HG02588 (cell line): ENCODE data around the gene PRSS23.
"Not testable (repeated sequence)": the region's sequence is repeated elsewhere in the genome, so short reads cannot be mapped to it uniquely, and the experiment has no call there.

ENCODE experiments used
- ATAC-seq: cut with Tn5 transposase; IDR thresholded peaks from one replicate; pipeline ENCODE4 v1.9.1; 2021; ENCODE audit warnings: mild to moderate bottlenecking, moderate library complexity; ENCODE audit not compliant: unreplicated experiment

The PRSS23 gene, protein sequence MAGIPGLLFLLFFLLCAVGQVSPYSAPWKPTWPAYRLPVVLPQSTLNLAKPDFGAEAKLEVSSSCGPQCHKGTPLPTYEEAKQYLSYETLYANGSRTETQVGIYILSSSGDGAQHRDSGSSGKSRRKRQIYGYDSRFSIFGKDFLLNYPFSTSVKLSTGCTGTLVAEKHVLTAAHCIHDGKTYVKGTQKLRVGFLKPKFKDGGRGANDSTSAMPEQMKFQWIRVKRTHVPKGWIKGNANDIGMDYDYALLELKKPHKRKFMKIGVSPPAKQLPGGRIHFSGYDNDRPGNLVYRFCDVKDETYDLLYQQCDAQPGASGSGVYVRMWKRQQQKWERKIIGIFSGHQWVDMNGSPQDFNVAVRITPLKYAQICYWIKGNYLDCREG

DNA sequence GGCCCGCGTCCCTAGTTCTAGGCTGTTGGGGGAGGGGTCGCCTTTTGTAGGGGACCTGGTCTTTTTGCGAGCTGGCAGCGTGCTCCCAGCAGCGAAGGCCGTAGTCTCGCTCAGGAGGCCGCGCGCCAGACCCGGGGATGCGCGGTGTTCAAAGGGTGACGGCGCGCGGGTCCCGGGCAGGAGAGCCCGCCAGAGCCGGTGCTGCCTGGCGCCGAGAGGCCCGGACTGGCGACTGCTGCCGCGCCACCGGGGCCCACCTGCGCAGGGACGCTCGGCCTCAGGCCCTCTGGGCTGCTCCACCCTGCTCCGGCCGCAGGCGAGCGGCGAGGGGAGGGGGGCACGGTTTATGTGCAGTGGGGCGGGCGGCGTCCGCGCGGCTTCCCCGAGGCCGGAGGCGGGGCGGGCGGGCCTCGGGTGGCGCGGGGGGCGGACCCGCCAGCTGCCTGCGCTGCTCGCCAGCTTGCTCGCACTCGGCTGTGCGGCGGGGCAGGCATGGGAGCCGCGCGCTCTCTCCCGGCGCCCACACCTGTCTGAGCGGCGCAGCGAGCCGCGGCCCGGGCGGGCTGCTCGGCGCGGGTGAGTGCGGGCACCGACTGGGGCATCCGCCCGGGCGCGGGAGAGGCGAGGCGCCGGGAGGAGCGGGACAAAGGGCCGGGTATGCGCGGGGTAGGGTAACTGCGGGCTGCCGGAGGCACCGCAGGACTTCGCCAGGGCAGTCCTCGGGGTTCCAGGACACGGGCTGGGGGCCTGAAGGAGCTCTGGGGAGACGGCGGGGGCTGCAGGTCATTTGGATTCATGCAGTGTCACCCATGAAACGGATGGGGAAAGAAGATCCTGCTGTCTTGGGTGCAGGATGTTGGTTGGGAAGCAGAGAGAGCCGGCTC is at the start of gene PRSS23:
Gene PRSS23, plus strand, starts transcription at position 467 of the 884 bp plus-strand sequence. CDS start 7,102 bp downstream, outside the sequence.
- ATAC-seq: peak; percentile 54

DNA sequence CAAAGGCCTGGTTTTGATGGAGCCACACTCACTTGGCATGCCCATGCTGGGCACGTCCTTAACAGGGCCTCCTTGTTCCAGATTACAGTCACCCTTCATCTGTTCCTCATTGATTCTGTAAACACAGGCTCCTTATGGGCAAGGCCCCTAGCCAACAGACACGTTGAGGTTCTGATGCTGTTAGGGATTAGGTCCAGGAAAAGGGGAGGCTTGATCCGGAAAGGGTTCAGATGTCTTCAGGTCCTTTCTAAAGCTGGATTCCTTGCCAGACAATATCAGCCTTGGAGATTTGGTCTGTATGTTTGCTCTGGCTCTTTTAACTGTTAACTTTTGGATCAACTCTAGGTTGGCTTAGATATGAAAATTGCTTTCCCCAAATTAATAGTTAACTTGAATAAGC is 46.9 kb upstream of the PRSS23 start:
- ATAC-seq: no peak

DNA sequence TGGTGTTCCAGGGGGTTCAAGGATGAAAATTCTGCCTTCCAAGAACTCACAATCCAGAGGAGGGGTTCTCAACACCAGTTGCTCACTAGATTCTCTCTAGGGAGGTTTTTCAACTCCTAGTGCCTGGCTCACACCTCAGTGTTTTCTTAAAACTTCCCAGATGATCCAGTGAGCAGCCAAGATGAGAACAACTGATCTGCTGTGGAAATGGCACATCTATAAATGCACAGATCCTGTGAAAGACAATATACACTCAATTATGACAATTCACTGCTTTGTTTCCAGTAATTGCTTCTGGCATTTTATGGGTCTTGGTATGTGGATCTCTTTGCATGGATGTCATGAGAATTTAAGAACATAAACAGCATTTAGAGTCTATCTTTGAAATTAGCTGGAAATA is 45.2 kb upstream of the PRSS23 start:
- no peak for ATAC-seq

DNA sequence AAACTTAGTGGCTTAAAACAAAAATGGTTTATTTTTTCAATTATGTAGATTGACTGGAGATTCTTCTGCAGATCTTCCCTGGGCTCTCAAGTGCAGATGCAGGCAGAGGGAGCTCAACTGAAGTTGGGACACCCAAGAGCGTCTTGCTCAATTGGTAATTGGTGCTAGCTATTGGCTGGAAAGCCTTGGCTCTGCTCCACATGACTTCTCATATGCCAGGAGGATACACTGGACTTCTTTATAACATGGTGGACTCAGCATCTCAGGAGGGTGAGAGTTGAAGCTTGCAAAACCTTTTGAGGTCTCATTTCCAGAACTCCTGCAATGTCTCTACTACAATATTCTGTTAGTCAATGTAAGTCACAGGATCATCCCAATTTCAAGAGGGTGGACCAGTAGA is 42.2 kb upstream of the PRSS23 start:
- ATAC-seq: no peak

DNA sequence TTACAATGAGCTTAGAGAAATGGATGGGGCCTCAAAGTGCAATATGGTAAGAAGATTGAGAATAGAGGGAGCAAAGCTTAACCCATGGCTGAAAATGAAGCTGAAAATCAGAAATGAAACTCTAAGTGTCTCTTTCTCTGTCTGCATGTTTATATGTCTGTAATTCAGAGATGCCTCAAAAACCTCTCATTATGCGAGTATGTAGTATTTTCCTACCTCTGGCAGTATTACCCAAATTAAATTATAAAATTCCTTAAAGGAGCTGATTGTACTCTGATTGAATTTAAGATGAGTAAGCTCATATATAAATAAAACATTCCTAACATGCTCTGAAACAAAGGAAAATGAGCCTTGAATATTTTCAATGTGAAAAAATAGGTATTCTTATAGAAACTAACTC is 39.8 kb upstream of the PRSS23 start:
- no peak for ATAC-seq

DNA sequence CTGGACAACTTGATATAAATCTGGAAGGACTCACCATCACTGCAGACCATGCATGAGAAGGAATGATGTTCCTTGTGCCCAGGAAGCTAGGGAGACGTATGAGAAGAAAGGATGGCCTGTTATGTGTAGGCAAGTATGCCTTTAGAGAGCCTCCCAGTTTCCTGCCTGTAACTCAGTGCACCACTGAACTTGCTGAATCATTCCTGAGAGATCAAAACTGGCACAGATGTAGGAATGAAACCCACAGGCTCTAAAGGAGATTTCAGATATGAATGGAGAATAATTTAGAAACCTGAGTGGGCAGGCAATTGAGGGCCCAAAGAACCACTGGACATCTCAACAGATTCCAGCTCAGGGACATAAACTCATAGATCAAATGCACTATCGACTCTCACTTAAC is 38.4 kb upstream of the PRSS23 start:
- ATAC-seq: no peak

DNA sequence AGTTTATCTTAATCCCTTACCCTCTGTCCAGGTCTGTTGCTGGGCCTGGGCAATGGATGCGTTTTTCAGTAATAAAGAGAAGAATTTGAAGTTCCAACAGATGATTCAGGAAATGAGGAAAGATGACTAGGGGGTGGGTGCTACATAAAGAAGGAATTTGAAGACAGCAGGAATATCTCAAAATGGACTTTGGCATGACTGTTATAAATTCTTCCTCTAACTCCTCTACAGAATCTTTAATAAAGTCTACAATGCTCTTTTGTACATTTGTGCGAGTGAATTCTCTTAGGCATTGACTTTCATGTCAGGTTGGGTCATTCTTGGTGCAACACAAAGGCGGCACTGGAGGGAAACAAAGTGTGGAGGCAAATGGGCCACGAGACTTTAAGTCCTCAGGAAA is 35.1 kb upstream of the PRSS23 start:
- ATAC-seq: no peak

DNA sequence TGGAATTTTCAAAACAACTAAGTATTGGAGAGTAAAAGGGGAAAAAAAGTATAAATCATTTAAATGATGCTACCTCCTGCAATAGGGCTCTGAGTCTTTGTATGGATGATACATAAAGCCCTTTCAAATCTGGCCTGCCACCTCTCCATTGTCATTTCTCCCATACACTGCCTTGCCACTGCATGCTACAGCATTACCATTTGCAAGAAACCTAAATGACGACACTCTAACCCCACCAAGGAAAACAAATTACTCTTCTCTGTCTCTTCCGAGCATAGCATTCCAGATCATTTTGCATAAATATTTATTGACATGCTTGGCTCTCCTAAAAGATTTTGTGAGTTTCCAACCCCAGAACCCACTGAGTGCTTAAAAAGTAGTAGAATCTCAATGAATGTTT is 34.5 kb upstream of the PRSS23 start:
- ATAC-seq: no peak

DNA sequence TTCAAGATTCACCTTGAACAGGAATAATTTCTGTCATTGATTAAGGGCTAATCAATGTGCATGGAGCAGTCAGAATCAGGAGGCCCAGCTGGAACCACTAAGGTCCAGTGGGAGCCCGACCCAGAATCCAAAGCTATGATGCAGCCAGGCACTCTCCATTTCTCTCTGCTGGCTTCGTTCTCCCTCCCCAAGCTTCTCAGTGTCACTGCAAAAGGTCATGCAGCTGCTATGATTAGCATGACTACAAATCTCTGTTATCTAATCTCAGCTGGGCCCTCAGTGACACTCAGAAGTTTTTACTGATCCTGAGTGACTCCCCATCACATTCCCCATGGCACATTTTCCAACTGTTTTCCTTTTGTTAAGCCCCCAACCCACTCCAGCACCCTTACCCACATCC is 31.1 kb upstream of the PRSS23 start:
- no peak for ATAC-seq

DNA sequence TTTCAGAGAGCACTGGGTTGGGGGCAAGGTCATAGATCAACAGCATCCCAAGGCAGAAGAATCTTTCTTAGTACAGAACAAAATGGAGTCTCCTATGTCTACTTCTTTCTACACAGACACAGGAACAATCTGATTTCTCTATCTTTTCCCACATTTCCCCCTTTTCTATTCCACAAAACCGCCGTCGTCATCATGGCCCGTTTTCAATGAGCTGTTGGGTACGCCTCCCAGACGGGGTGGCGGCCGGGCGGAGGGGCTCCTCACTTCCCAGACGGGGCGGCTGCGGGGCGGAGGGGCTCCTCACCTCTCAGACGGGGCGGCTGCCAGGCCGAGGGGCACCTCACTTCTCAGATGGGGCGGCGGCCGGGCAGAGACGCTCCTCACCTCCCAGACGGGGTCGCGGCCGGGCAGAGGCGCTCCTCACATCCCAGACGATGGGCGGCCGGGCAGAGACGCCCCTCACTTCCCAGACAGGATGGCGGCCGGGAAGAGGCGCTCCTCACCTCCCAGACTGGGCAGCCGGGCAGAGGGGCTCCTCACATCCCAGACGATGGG is 29.8 kb upstream of the PRSS23 start:
- ATAC-seq: not testable (repeated sequence)

DNA sequence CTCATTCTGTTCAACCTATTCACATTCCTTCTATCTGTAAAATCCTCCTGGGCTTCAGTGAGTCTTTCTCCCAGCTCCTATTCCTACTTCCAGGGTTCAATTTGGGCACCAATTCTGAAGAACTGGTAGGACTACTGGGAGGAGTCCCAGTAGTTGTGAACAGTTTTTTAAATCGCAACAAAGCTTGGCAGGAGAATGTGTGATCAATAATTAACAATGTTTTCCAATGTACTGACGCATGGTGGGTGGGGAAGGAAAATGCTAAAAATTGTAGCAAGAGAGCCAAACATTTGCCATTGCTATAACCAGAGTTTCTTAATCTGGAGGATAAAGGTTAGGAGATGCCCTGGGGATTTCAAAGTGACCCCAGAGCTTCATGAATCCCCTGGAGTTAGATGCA is 27.3 kb upstream of the PRSS23 start:
- ATAC-seq: no peak

DNA sequence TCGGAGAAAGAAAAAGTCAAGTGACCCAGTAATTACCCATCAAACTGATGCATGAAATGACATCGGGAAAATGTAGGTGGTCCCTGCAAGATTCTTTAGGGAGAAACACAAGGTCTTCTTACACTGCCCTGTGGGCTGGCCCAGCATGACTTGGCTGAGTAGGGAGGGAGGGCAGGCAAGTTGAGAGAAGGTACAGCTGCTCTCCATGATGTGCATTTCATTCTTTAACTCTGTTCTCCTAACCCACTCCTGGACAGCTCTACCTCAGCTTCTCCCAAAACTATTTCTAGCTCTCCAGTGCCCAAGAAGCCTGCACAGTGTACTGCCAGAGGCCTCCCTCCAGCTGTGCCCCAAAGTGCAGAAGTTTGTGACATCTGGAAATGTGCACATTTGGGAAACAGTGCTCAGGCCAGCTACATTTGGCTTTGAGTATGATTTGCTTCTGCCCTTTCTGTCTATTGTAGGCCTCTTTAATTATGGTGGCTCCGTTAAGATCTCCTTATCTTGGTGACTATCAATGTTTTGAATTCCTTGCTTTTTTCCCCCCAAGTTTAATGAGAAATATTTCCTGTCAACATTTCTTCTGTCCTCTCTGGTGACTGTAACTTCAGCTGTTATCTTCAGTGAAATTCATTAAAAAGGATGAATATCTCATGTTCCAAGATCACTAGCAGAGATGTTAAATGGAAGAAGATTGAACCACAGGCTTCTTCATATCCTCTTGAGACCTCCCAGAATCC is 26.7 kb upstream of the PRSS23 start:
- ATAC-seq: no peak

DNA sequence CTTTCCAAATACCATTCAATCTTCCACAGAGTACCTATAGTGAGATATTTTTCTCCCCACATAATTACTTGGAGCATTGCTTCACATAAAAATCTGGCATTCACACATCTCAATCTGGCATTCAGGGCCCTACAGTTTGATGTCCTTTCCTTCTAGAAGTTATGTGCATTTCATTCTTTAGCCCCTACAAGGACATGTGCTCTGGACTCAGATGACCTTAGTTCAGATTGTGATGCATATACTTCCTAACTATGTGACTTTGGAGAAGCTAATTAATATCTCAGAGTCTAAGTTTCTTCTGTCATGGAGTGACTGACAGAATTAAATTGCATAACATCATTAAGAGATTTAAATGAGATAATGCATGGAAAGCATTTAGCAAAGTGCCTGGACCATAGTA is 25.9 kb upstream of the PRSS23 start:
- ATAC-seq: no peak

DNA sequence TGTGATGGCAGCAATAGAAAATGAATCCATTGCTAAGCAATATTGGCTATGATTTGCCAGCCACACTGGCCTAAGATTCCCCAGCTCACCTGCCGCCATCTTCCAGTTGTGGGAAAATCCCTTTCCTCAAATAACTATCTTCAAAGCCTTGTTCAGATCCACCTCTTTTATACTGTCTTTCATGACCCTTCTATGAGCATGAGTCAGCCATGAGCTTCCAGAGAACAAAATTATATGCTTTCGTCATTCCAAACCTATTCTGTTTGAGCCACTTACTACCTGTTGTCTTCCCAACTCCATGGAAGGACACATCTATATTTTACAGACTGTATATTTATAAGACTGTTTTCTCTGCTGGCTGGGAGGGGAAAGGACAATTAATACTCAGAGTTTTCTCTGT is 25.0 kb upstream of the PRSS23 start:
- no peak for ATAC-seq

DNA sequence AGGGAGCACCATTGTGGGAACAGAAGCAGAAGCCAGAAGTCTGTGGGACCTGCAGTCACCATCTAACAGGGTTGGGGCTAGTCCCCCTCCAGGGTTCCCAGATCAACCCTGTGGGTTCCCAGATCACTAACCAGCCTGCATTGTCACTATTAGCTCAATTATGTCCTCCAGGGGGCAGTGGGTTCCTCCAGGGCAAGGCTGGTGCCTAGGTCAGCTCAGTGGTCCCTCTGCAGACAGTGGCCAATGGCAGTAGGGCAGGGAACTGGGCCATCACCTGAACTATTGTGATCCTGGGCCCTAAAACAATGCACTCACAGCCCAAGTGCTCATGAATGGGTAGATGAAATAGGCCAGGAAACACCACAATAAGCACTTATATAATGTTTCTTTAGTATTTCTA is 18.8 kb upstream of the PRSS23 start:
- no peak for ATAC-seq

DNA sequence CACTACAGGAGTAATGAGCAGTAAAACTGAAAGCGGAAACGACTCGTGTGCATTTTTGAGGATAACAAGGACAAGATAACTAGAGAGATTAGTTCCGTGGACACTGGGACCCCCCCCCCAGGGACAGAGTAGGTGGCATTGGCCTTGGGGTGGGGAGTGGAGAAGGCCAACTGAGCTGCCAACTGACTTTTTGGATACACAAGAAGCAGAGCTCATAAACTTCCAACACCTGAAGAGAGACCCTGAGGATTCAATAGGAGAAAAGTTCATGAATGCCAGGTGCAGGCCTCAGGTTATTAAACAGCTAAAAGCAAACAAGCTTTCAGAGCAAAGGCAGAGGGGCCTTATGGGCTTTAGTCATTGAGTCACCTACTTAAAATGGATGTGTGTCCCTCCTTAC is 17.6 kb upstream of the PRSS23 start:
- ATAC-seq: no peak

DNA sequence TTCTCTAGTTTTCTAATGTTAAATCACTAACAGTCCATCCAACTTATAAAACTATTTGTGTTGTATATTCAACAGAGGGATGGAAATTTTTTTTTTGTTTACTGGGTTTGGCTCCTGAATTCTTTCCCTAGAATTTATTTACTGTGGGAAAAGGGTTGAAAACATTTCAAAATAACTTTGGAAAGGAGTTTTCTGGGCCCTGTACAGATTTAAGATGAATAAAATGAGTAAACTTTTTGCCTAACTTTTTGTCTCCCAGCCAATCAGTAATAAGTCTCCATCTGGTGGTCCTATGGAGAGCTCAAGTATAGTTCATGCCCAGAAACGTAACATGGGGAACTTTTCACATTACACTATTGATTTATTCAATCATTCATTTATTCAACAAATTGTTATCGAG is 16.7 kb upstream of the PRSS23 start:
- no peak for ATAC-seq

DNA sequence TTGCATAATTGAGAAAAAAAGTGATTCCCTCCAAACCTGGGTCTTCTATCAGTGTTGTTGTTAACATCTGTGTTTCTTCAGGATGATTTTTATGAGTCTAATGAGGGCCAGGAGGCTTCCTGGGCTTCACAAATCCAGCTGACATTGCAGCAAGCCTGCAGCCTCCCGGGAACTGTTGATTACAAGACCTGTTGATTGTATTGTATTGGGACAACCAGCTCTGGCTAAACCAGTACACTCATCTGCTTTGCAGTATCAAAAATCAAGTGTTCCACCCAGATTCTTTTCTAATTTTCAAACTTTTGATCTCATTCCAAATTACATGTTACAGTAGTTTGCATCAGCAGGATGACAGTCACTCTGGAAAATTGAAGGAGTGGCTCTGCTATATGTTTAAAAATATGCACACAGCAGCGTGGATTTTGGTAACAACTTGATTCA is 16.1 kb upstream of the PRSS23 start:
- no peak for ATAC-seq

DNA sequence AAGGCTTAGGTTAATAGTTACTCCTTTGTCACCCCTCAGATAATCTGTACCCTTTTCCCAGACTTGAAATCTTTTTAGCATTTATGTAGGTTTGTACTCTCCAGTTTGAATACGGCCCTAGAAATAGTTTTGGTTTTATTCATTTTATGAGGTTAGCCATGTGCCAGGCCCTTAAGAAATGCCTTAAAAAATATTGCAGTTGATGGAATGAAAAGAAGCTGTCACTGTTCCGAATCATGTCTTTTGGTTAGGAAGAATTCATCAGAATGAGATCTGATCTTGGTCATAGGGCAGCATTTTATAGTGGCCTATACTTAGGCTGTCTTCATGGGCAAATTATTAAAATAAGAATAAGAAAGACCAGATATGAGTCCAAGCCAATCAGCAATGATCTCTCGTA is 14.8 kb upstream of the PRSS23 start:
- ATAC-seq: no peak

DNA sequence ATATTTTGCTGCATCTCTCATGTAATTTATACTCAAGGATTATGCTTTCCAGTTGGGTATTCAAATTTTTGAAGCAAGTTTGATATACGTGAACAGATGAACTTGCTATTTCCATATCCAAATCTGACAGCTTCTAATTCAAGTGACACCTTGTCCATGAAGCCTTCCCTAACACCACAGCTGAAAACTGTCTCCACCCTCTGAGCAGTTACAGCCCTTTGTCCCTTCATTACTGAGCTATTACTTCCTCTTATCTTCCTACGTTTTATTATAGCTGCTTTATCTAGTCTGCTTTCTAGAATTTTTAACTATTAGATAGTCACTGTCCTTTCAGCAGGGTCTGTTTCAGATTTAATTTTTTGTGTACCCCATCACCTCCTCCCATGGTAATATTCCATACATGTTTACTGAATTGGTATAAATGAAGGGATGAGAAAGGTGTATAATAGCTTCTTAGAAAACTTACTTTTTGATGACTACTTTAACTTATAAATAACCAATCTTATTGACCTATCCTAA is 13.3 kb upstream of the PRSS23 start:
- no peak for ATAC-seq

DNA sequence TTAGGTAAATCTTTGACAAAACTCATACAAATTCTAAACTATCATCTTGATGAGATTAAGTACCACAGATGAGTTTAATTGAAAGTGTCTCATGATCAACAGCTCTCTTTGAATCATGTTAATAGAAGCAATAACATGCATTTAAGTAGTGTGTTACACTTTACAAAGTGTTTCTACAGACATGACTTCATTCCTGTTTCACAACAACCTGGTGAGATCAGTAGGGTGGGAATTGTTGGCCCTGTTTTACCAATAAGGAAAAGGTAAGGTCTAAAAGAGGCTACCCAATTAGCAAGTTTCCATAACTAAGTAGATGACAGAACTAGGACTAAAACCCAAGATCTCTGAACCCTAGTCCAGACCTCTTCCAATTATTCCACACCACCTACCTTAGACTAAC is 12.7 kb upstream of the PRSS23 start:
- ATAC-seq: no peak
